MM.1S (cell line): ENCODE measurements around the gene MUC5B.

Experiments
- CTCF ChIP-seq: fragments of 300-600 bp; sonication (generic); IDR thresholded peaks from 2 replicates; pipeline ENCODE4 v1.5.1; 2016; ENCODE audit warnings: antibody characterized with exemption, low read length, mixed read lengths
- EZH2 ChIP-seq: fragments of 300-600 bp; sonication (generic); optimal IDR thresholded peaks from 2 replicates; pipeline ENCODE3; 2017; ENCODE audit warnings: low read depth, mild to moderate bottlenecking, antibody characterized with exemption, low read length, mixed read lengths

- TF ChIP-seq CTCF: no peak
- TF ChIP-seq EZH2: no peak
These were observed 13.4 kb upstream of the MUC5B start for GRCh38 chr11:1209371-1210057.
